K562 (cell line): ENCODE data around the gene IGDCC3. TPM values are rescaled to one million over a fixed set of nuclear protein-coding genes. Genes with fewer than 3 reads are reported as not detected.

Experiments
- ATAC-seq: fragments of 200-7000 bp; cut with Tn5 transposase; 3 replicates; pipeline ENCODE4 v1.9.1; 2020; ENCODE audit warnings: moderate library complexity
- BruUV-seq: library from RNA; stranded (reverse); fragments of 400-500 nt; replicated peaks from 2 replicates; lab custom pipeline; 2021; lab: Mats Ljungman, UMichigan
- CTCF ChIA-PET: fragments of 300-600 bp; formaldehyde crosslinking; extraction: SDS; loops from one replicate; lab custom pipeline; 2021; ENCODE audit warnings: low intra/inter-chr PET ratio; lab: Yijun Ruan, JAX
- POLR2A ChIA-PET: fragments of 300-600, 350-650 bp; sonication (Branson Sonifier 250); formaldehyde crosslinking; extraction: SDS; loops from one replicate; lab custom pipeline; 2021; ENCODE audit warnings: antibody characterized with exemption, inconsistent platforms; lab: Yijun Ruan, JAX
- DNase-seq, 4 experiments: peaks; one replicate each; pipeline versions ENCODE4 v3.0.0 to v3.0.0-alpha.2; 2011 to 2018; ENCODE audit warnings: low spot score in 3 of 4, mixed read lengths in 3 of 4; ENCODE audit errors: extremely low read depth in 1 of 4
- FAIRE-seq: peaks from 2 replicates; lab custom pipeline; 2011; peaks lifted over from hg19 to GRCh38; lab: Jason Lieb, UNC
- H2AFZ ChIP-seq: 2 replicates; pipeline ENCODE4 v1.6.0; 2011; ENCODE audit warnings: low read depth, low read length, control low read depth, inconsistent platforms
- H3K27ac ChIP-seq: fragments of 200-600 bp; 3 replicates; pipeline ENCODE4 v1.8.0; 2011; ENCODE audit warnings: low read depth, mild to moderate bottlenecking, control low read depth, inconsistent platforms, low read length, moderate library complexity, mixed read lengths; ENCODE audit errors: extremely low read depth
- H3K27me3 ChIP-seq, 2 experiments: fragments of 300-600 bp in 1 of 2; 2 replicates in 1 of 2; 3 replicates in 1 of 2; pipeline versions ENCODE4 v1.6.0 to v1.8.0; 2011; ENCODE audit warnings: inconsistent platforms in 2 of 2, low read length in 2 of 2, mild to moderate bottlenecking in 1 of 2, mixed read lengths in 1 of 2, moderate library complexity in 1 of 2; ENCODE audit not compliant: control insufficient read depth in 2 of 2, insufficient read depth in 2 of 2
- H3K36me3 ChIP-seq: fragments of 300-600 bp; 3 replicates; pipeline ENCODE4 v1.8.0; 2011; ENCODE audit warnings: mild to moderate bottlenecking, low read length, inconsistent platforms; ENCODE audit not compliant: control insufficient read depth, insufficient read depth
- H3K4me1 ChIP-seq, 2 experiments: fragments of 200-600 bp in 1 of 2; replicated peaks in 1 of 2; 2 replicates in 1 of 2; 3 replicates in 1 of 2; pipeline versions ENCODE4 v1.5.1 to v1.8.0; 2011; ENCODE audit warnings: inconsistent platforms in 2 of 2, low read length in 2 of 2, mild to moderate bottlenecking in 1 of 2, mixed read lengths in 1 of 2, moderate library complexity in 1 of 2; ENCODE audit not compliant: control insufficient read depth in 2 of 2, insufficient read depth in 2 of 2
- H3K4me2 ChIP-seq: 2 replicates; pipeline ENCODE4 v1.6.1; 2011; ENCODE audit warnings: low read length, control low read depth, inconsistent platforms, mixed read lengths; ENCODE audit not compliant: insufficient read depth
- H3K4me3 ChIP-seq: fragments of 200-600 bp; sonication (generic), shearing (Covaris generic); 2 replicates; pipeline ENCODE4 v1.5.1; 2016; ENCODE audit warnings: control low read depth, inconsistent platforms
- H3K79me2 ChIP-seq: fragments of 200-600 bp; 3 replicates; pipeline ENCODE4 v1.8.0; 2011; ENCODE audit warnings: low read length, inconsistent platforms; ENCODE audit not compliant: control insufficient read depth, insufficient read depth
- H3K9ac ChIP-seq, 2 experiments: 2 replicates each; pipeline versions ENCODE4 v1.6.0 to v1.6.1; 2011; ENCODE audit warnings: low read depth in 2 of 2, low read length in 2 of 2, control low read depth in 1 of 2, inconsistent platforms in 1 of 2, mild to moderate bottlenecking in 1 of 2, mixed read lengths in 1 of 2; ENCODE audit not compliant: insufficient read depth in 1 of 2
- H3K9me1 ChIP-seq: one replicate; pipeline ENCODE4 v1.6.0; 2011; ENCODE audit warnings: inconsistent platforms, mild to moderate bottlenecking, low read length, moderate library complexity; ENCODE audit not compliant: control insufficient read depth, insufficient read depth
- H3K9me3 ChIP-seq: replicated peaks from 2 replicates; pipeline ENCODE4 v1.5.1; 2011; ENCODE audit warnings: low read depth, low read length, inconsistent platforms; ENCODE audit not compliant: control insufficient read depth, insufficient read depth
- H4K20me1 ChIP-seq: replicated peaks from 2 replicates; pipeline ENCODE4 v1.6.1; 2011; ENCODE audit warnings: low read length, inconsistent platforms, mixed read lengths; ENCODE audit not compliant: control insufficient read depth, insufficient read depth
- CBX1 ChIP-seq: sonication (generic); IDR thresholded peaks from 2 replicates; pipeline ENCODE4 v1.6.1; 2016; ENCODE audit warnings: antibody characterized with exemption, low read depth, mild to moderate bottlenecking
- CTBP1 ChIP-seq: fragments of 450-650 bp; IDR thresholded peaks from 2 replicates; pipeline ENCODE4 v1.6.1; 2016; ENCODE audit warnings: borderline replicate concordance
- GMEB1 ChIP-seq: fragments of 250-450 bp; sonication (Bioruptor Pico); IDR thresholded peaks from 2 replicates; pipeline ENCODE4 v1.4.0; 2020; ENCODE audit warnings: mild to moderate bottlenecking
- KHSRP ChIP-seq: fragments of 450-650 bp; IDR thresholded peaks from 2 replicates; pipeline ENCODE4 v1.6.1; 2017
- MBD2 ChIP-seq: sonication (generic); IDR thresholded peaks from 2 replicates; pipeline ENCODE4 v1.6.1; 2016; ENCODE audit warnings: low read depth, borderline replicate concordance
- MTA2 ChIP-seq: fragments of 450-650 bp; IDR thresholded peaks from 2 replicates; pipeline ENCODE4 v1.6.1; 2016; ENCODE audit warnings: low read depth
- PHB ChIP-seq: fragments of 250-450 bp; sonication (Bioruptor Pico); IDR thresholded peaks from 2 replicates; pipeline ENCODE4 v1.5.0; 2021
- POLR2AphosphoS2 ChIP-seq: IDR thresholded peaks from 2 replicates; pipeline ENCODE4 v1.6.1; 2012; ENCODE audit warnings: low read length, improper control_type of control experiment
- PTTG1 ChIP-seq: fragments of 450-650 bp; IDR thresholded peaks from 2 replicates; pipeline ENCODE4 v1.6.1; 2016; ENCODE audit warnings: low read depth, mild to moderate bottlenecking, missing genetic modification characterization, missing compliant biosample characterization
- STAT5B ChIP-seq: fragments of 250-450 bp; sonication (Bioruptor Pico); IDR thresholded peaks from 2 replicates; pipeline ENCODE4 v1.8.0; 2021; ENCODE audit warnings: mild to moderate bottlenecking, inconsistent platforms
- XRCC3 ChIP-seq: fragments of 450-650 bp; IDR thresholded peaks from 2 replicates; pipeline ENCODE4 v1.6.1; 2017; ENCODE audit warnings: mild to moderate bottlenecking, moderate library complexity
- ZFP36 ChIP-seq: fragments of 150-350 bp; IDR thresholded peaks from 2 replicates; pipeline ENCODE4 v1.6.1; 2018; ENCODE audit warnings: low read length, low read depth; ENCODE audit not compliant: partially characterized antibody
- ZNF551 ChIP-seq: fragments of 250-450 bp; sonication (Bioruptor Pico); IDR thresholded peaks from 2 replicates; pipeline ENCODE4 v1.5.0; 2021; ENCODE audit warnings: mild to moderate bottlenecking, moderate library complexity
- ZNF592 ChIP-seq: fragments of 450-650 bp; IDR thresholded peaks from 2 replicates; pipeline ENCODE4 v1.6.1; 2017; ENCODE audit warnings: antibody characterized with exemption, mild to moderate bottlenecking
- WGBS: fragments of 100-300 bp; shearing (Covaris generic); methylation state at CpG from one replicate; pipeline ENCODE4 v1.1.6; 2016; ENCODE audit warnings: low coverage, mixed read lengths; ENCODE audit not compliant: insufficient coverage; ENCODE audit errors: missing lambda C conversion rate; 5-methylcytosine and 5-hydroxymethylcytosine counted together
- in situ Hi-C: fragments of 300-500 bp; cut with MboI; formaldehyde crosslinking; loops from 4 replicates; pipeline ENCODE4 v1.15.0; 2018; ENCODE audit warnings: inconsistent platforms, mixed read lengths
- intact Hi-C: fragments of 100-400 bp; cut with micrococcal nuclease; formaldehyde crosslinking; loops from 2 replicates; pipeline ENCODE4 v1.14.2; 2022
- polyA plus RNA-seq, 8 experiments: library from polyadenylated mRNA; depleted of rRNA in 4 of 8; stranded (reverse) in 5 of 8; unstranded in 3 of 8; fragments of >200 nt; fragmentation: Nextera tagmentation in 2 of 8; fragmentation: Illumina TruSeq in 1 of 8; extraction: Ambion mirVana in 2 of 8; extraction: Trizol in 1 of 8; gene quantifications; 2 replicates each; pipeline versions ENCODE4 v1.2.1 to v1.2.3, GENCODE V29; 2011 to 2014; ENCODE audit warnings: inconsistent platforms in 1 of 8, missing spikeins in 1 of 8
- total RNA-seq, 7 experiments: library from RNA; depleted of rRNA in 6 of 7; stranded (reverse); fragments of >200 nt in 6 of 7; fragmentation: Illumina TruSeq in 2 of 7; extraction: Trizol in 2 of 7; gene quantifications; 2 replicates each; pipeline versions ENCODE4 v1.2.1 to v1.2.3, GENCODE V29; 2011 to 2021; ENCODE audit warnings: low replicate concordance in 1 of 7
- TF ChIP-seq, protein P1 (sequence below): fragments of 250-450 bp; sonication (Bioruptor Pico); IDR thresholded peaks from 2 replicates; pipeline ENCODE4 v1.8.0; 2021; ENCODE audit warnings: moderate library complexity, mild to moderate bottlenecking, inconsistent platforms
- TF ChIP-seq, protein P2 (sequence below): fragments of 250-450 bp; sonication (Bioruptor Pico); IDR thresholded peaks from 2 replicates; pipeline ENCODE4 v1.4.0; 2020; ENCODE audit warnings: borderline replicate concordance
- TF ChIP-seq, protein P3 (sequence below): sonication (generic); formaldehyde crosslinking; IDR thresholded peaks from 2 replicates; pipeline ENCODE4 v1.9.0; 2022; ENCODE audit warnings: mild to moderate bottlenecking, missing genetic modification reagents

The IGDCC3 gene
- total and polyA plus RNA-seq, 9 of the 15 experiments (the other 6 are each of a cell fraction or from before 2014, with no cell fraction given): not detected

- H4K20me1 ChIP-seq: no peaks in the 10 kb centered on the region; the same call in none of the 2 replicates
- H3K36me3 ChIP-seq: no peaks in the 10 kb centered on the region
- no peak overlapping the region for H3K27ac ChIP-seq
- peaks cover 0 to 8% of the 10 kb centered on the region in 2 experiments; a peak in 1 of 5 replicates for H3K4me1 ChIP-seq
- no TSS peak for BruUV-seq
- WGBS: 3% methylated on average over 6 of the region's 10 CpGs
- intact Hi-C loops: no loop called here
- in situ Hi-C loops: no loop called here
- CTCF ChIA-PET: no interaction called here
- H3K79me2 ChIP-seq: no peaks in the 10 kb centered on the region
- H3K9me3 ChIP-seq: no peaks in the 10 kb centered on the region
- no peak overlapping the region for H3K4me3 ChIP-seq
- no peak overlapping the region for H3K4me2 ChIP-seq
- POLR2A ChIA-PET: interaction anchor here (1.5 kb wide), 1 partner anchor 87 kb away, joined by 7 read pairs; the partner anchor contains the start of gene RNU5B-1
- no peak for DNase-seq
- no peak overlapping the region for H2AFZ ChIP-seq
- peaks cover 51 to 87% of the 10 kb centered on the region in 2 experiments for H3K27me3 ChIP-seq
- H3K9me1 ChIP-seq: no peaks in the 10 kb centered on the region
- TF ChIP-seq CTBP1 (no peak), ZNF592 (no peak), ZFP36 (no peak), MTA2 (no peak), XRCC3 (no peak), POLR2AphosphoS2 (no peak), MBD2 (no peak), KHSRP (no peak), ZNF551 (no peak), STAT5B (no peak), PTTG1 (tag) (no peak), CBX1 (no peak), GMEB1 (no peak), PHB (no peak)
- TF ChIP-seq, protein P1, sequence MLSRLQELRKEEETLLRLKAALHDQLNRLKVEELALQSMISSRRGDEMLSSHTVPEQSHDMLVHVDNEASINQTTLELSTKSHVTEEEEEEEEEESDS (CRISPR knock-in tag): no peak
- TF ChIP-seq, protein P2, sequence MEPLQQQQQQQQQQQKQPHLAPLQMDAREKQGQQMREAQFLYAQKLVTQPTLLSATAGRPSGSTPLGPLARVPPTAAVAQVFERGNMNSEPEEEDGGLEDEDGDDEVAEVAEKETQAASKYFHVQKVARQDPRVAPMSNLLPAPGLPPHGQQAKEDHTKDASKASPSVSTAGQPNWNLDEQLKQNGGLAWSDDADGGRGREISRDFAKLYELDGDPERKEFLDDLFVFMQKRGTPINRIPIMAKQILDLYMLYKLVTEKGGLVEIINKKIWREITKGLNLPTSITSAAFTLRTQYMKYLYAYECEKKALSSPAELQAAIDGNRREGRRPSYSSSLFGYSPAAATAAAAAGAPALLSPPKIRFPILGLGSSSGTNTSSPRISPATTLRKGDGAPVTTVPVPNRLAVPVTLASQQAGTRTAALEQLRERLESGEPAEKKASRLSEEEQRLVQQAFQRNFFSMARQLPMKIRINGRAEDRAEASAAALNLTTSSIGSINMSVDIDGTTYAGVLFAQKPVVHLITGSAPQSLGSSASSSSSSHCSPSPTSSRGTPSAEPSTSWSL (CRISPR knock-in tag): no peak
- TF ChIP-seq, protein P3, sequence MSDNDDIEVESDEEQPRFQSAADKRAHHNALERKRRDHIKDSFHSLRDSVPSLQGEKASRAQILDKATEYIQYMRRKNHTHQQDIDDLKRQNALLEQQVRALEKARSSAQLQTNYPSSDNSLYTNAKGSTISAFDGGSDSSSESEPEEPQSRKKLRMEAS: no peak
- FAIRE-seq: no peak
- no peak overlapping the region for H3K9ac ChIP-seq
- ATAC-seq: no peak
These were observed 13.9 kb upstream of the IGDCC3 start for GRCh38 chr15:65391732-65392131.
